ENCODE results near the gene PCDH9.

GRCh38 chr13:66895780-66896179 is 334.4 kb downstream of the PCDH9 start:
- TF ChIP-seq POLR2A (IDR thresholded peaks at IDR 0.05; ENCODE audit: insufficient read depth in 1 of 2, low read depth in 2 of 2, low read length in 2 of 2) (no peak), BRD4 (CRISPR knock-in tag; IDR thresholded peaks at IDR 0.05) (no peak), BRF2 (CRISPR knock-in tag; IDR thresholded peaks at IDR 0.05) (no peak), EP300 (IDR thresholded peaks at IDR 0.05; ENCODE audit: low read depth in 2 of 2, low read length in 2 of 2) (no peak), EP300 (CRISPR knock-in tag; IDR thresholded peaks at IDR 0.05; ENCODE audit: borderline replicate concordance) (no peak), ZFP82 (CRISPR knock-in tag; IDR thresholded peaks at IDR 0.05; ENCODE audit: borderline replicate concordance) (no peak), ZSCAN29 (CRISPR knock-in tag; conservative IDR thresholded peaks at IDR 0.05) (no peak), RBAK (CRISPR knock-in tag; IDR thresholded peaks at IDR 0.05) (no peak), CTCF (CRISPR knock-in tag; IDR thresholded peaks at IDR 0.05) (no peak), BCL3 (CRISPR knock-in tag; IDR thresholded peaks at IDR 0.05) (no peak), ZBTB7A (CRISPR knock-in tag; IDR thresholded peaks at IDR 0.05) (no peak), TBP (CRISPR knock-in tag; IDR thresholded peaks at IDR 0.05) (no peak)
